HepG2 (cell line): ENCODE measurements around the gene SLC48A1.

Experiments
- ATF1 ChIP-seq: IDR thresholded peaks from 2 replicates; pipeline ENCODE4 v1.6.1; 2016; ENCODE audit warnings: mild to moderate bottlenecking, control low read depth
- CTCF ChIP-seq: sonication (generic); formaldehyde crosslinking; IDR thresholded peaks from 2 replicates; pipeline ENCODE4 v1.5.0; 2020; ENCODE audit warnings: mild to moderate bottlenecking, missing genetic modification reagents, moderate library complexity
- EZH2 ChIP-seq: conservative IDR thresholded peaks from 2 replicates; pipeline ENCODE4 v1.6.1; 2012; ENCODE audit warnings: mild to moderate bottlenecking, low read depth, low read length, moderate library complexity
- FOXP1 ChIP-seq, 2 experiments: fragments of 450-650 bp in 1 of 2; IDR thresholded peaks; 2 replicates each; pipeline ENCODE4 v1.6.1; 2017 to 2018; ENCODE audit warnings: antibody characterized with exemption in 1 of 2
- GABPA ChIP-seq, 2 experiments: IDR thresholded peaks; 2 replicates each; pipeline ENCODE4 v1.6.1; 2011 to 2016; ENCODE audit warnings: low read depth in 2 of 2, low read length in 1 of 2, missing biosample characterization in 1 of 2, missing genetic modification characterization in 1 of 2
- NONO ChIP-seq, 2 experiments: fragments of 450-650 bp in 1 of 2; sonication (generic) in 1 of 2; formaldehyde crosslinking in 1 of 2; IDR thresholded peaks in 1 of 2; conservative IDR thresholded peaks in 1 of 2; 2 replicates each; pipeline versions ENCODE4 v1.6.1 to v1.8.0; 2017 to 2022; ENCODE audit warnings: mild to moderate bottlenecking in 1 of 2, missing genetic modification reagents in 1 of 2, moderate library complexity in 1 of 2
- SMC3 ChIP-seq: IDR thresholded peaks from 2 replicates; pipeline ENCODE4 v1.6.1; 2011; ENCODE audit warnings: low read length, improper control_type of control experiment
- TBP ChIP-seq: sonication (generic); formaldehyde crosslinking; IDR thresholded peaks from 2 replicates; pipeline ENCODE4 v1.5.0; 2020; ENCODE audit warnings: missing genetic modification reagents
- ZBTB39 ChIP-seq: sonication (generic); formaldehyde crosslinking; IDR thresholded peaks from 2 replicates; pipeline ENCODE4 v1.5.0; 2020; ENCODE audit warnings: missing genetic modification reagents
- ZNF639 ChIP-seq: conservative IDR thresholded peaks from 2 replicates; pipeline ENCODE4 v1.6.1; 2018; ENCODE audit warnings: missing genetic modification reagents

GRCh38 chr12:47803191-47803875, 30.3 kb downstream of the SLC48A1 start:
- TF ChIP-seq GABPA (IDR thresholded peaks at IDR 0.05; ENCODE audit: low read depth, low read length) (no peak), GABPA (CRISPR knock-in tag; IDR thresholded peaks at IDR 0.05; ENCODE audit: low read depth) (no peak), ZBTB39 (CRISPR knock-in tag) (no peak), SMC3 (no peak), EZH2 (no peak), FOXP1 (IDR thresholded peaks at IDR 0.05) (no peak), FOXP1 (CRISPR knock-in tag; IDR thresholded peaks at IDR 0.05) (no peak), CTCF (CRISPR knock-in tag) (no peak), NONO (IDR thresholded peaks at IDR 0.05) (no peak), NONO (CRISPR knock-in tag; conservative IDR thresholded peaks at IDR 0.05) (no peak), ATF1 (CRISPR knock-in tag) (no peak), TBP (CRISPR knock-in tag) (no peak), ZNF639 (CRISPR knock-in tag) (no peak)
